ENCODE data around the gene TTBK1. TPM values are rescaled to one million over a fixed set of nuclear protein-coding genes. Genes with fewer than 3 reads are reported as not detected.

The TTBK1 gene
- total RNA-seq, 1 donor from 2014 or later = under 0.01 TPM

GRCh38 chr6:43203029-43203717, 40.1 kb upstream of the TTBK1 start:
- no peak for DNase-seq (ENCODE audit: low read depth)
- TF ChIP-seq CTCF (conservative IDR thresholded peaks at IDR 0.05; ENCODE audit: low read depth, low read length) = no peak
- no peak overlapping the region for H3K4me3 ChIP-seq (ENCODE audit: low read depth, low read length)

- H3K4me3 ChIP-seq (ENCODE audit: low read depth, low read length) = no peak overlapping the region
Measured at GRCh38 chr6:43203718-43204095, 39.6 kb upstream of the TTBK1 start.

GRCh38 chr6:43204271-43205105, 38.8 kb upstream of the TTBK1 start:
- TF ChIP-seq CTCF (conservative IDR thresholded peaks at IDR 0.05; ENCODE audit: low read depth, low read length) = no peak
- no peak overlapping the region for H3K4me3 ChIP-seq (ENCODE audit: low read depth, low read length)
- DNase-seq (ENCODE audit: low read depth) = no peak

More at GRCh38 chr6:43203718-43204095, 39.6 kb upstream of the TTBK1 start:
- no peak for DNase-seq (ENCODE audit: low read depth)
- TF ChIP-seq CTCF (conservative IDR thresholded peaks at IDR 0.05; ENCODE audit: low read depth, low read length) = no peak

GRCh38 chr6:43205849-43206248, 37.4 kb upstream of the TTBK1 start:
- H3K4me3 ChIP-seq (ENCODE audit: low read depth, low read length) = no peak overlapping the region
- DNase-seq (ENCODE audit: low read depth) = no peak
- TF ChIP-seq CTCF (conservative IDR thresholded peaks at IDR 0.05; ENCODE audit: low read depth, low read length) = no peak

GRCh38 chr6:43207286-43207685, 36.0 kb upstream of the TTBK1 start:
- no peak for DNase-seq (ENCODE audit: low read depth)
- no peak for TF ChIP-seq CTCF (conservative IDR thresholded peaks at IDR 0.05; ENCODE audit: low read depth, low read length)
- H3K4me3 ChIP-seq (ENCODE audit: low read depth, low read length) = no peak overlapping the region

- no peak overlapping the region for H3K4me3 ChIP-seq (ENCODE audit: low read depth, low read length)
- TF ChIP-seq CTCF (conservative IDR thresholded peaks at IDR 0.05; ENCODE audit: low read depth, low read length) = peak; percentile 40
- peak; percentile 9 for DNase-seq (ENCODE audit: low read depth)
Measured at GRCh38 chr6:43211955-43212354, 31.3 kb upstream of the TTBK1 start.

All from epithelial cell of proximal tubule (primary cell).